Bronchial epithelial cell (primary cell): Measurements from ENCODE around the gene FHIT. TPM values are rescaled to one million over a fixed set of nuclear protein-coding genes. Genes with fewer than 3 reads are reported as not detected.
"Not testable (repeated sequence)": the region's sequence is repeated elsewhere in the genome, so short reads cannot be mapped to it uniquely, and the experiment has no call there.

Experiments used
- DNase-seq: peaks from one replicate; pipeline ENCODE4 v3.0.0-alpha.2; 2010; ENCODE audit warnings: low read depth
- FAIRE-seq: peaks from 2 replicates; lab custom pipeline; 2011; peaks lifted over from hg19 to GRCh38; lab: Jason Lieb, UNC
- H3K27me3 ChIP-seq: 2 replicates; pipeline ENCODE4 v1.5.1; 2011; ENCODE audit warnings: low read length; ENCODE audit not compliant: control insufficient read depth, insufficient read depth
- H3K36me3 ChIP-seq: 2 replicates; pipeline ENCODE4 v1.5.1; 2011; ENCODE audit warnings: low read length; ENCODE audit not compliant: control insufficient read depth, insufficient read depth
- H3K4me3 ChIP-seq: 2 replicates; pipeline ENCODE4 v1.5.1; 2011; ENCODE audit warnings: mild to moderate bottlenecking, low read depth, low read length, control low read depth
- CTCF ChIP-seq: IDR thresholded peaks from 2 replicates; pipeline ENCODE4 v1.5.1; 2011; ENCODE audit warnings: mild to moderate bottlenecking, moderate library complexity, low read length, control low read depth, inconsistent platforms; ENCODE audit not compliant: insufficient read depth, severe bottlenecking
- total RNA-seq: library from RNA; depleted of rRNA; stranded (reverse); fragments of >200 nt; gene quantifications from 2 replicates; pipeline ENCODE4 v1.2.1, GENCODE V29; 2014

Gene FHIT
- total RNA-seq, 1 donor from 2014 or later = 1.6 TPM

GRCh38 chr3:61066800-61067199, 184.5 kb downstream of the FHIT start:
- H3K36me3 ChIP-seq = no peaks in the 10 kb centered on the region
- no peak for TF ChIP-seq CTCF
- no peak overlapping the region for H3K4me3 ChIP-seq
- no peaks in the 10 kb centered on the region for H3K27me3 ChIP-seq
- DNase-seq = no peak
- FAIRE-seq = no peak

GRCh38 chr3:61066222-61066621, 185.0 kb downstream of the FHIT start:
- DNase-seq, H3K36me3 ChIP-seq, H3K27me3 ChIP-seq, H3K4me3 ChIP-seq, FAIRE-seq: not testable (repeated sequence)

DNA sequence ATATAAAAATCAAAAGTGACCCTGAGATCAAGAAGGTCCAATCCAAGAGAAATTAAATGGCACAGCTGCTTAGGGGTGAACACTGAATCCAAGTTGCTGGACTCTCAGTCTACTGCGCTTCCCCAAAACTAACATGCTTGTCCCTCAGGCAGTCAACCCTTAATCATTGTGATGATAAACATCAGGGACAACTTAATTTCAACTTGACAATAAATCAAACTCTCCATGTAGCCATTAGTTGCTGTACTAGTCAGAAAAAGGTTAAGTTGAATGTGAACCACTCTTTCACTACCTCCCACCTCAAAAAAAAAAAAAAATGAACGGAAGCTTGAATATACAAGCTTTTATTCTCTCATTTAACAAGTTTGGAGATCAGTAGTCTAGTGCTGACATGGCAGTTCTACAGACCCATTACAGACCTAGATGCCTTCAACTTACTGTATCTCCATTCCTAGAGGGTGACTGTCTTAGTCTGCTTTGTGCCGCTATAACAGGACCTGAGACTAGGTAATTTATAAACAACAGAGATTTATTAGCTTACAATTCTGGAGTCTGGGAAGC, 185.7 kb downstream of the FHIT start:
- Histone ChIP-seq H3K36me3 (no peaks in the 10 kb centered on the region), H3K4me3 (no peak overlapping the region), H3K27me3 (no peaks in the 10 kb centered on the region)
- no peak for TF ChIP-seq CTCF
- DNase-seq = no peak
- FAIRE-seq = no peak

GRCh38 chr3:61061092-61061723, 190.0 kb downstream of the FHIT start:
- no peaks in the 10 kb centered on the region for H3K36me3 ChIP-seq
- no peak overlapping the region for H3K4me3 ChIP-seq
- no peak for TF ChIP-seq CTCF
- DNase-seq (peak; percentile 7), FAIRE-seq (no peak)
- no peaks in the 10 kb centered on the region for H3K27me3 ChIP-seq

- Histone ChIP-seq H3K27me3 (no peaks in the 10 kb centered on the region), H3K4me3 (no peak overlapping the region), H3K36me3 (no peaks in the 10 kb centered on the region)
- FAIRE-seq (peak; percentile 40), DNase-seq (peak; percentile 32)
- TF ChIP-seq CTCF = no peak
Measured at GRCh38 chr3:61060411-61060861, 190.8 kb downstream of the FHIT start.

- no peaks in the 10 kb centered on the region for H3K36me3 ChIP-seq
- FAIRE-seq = no peak
- H3K27me3 ChIP-seq = no peaks in the 10 kb centered on the region
- TF ChIP-seq CTCF = no peak
- DNase-seq = no peak
- H3K4me3 ChIP-seq = no peak overlapping the region
Measured at GRCh38 chr3:61058836-61059235, 192.4 kb downstream of the FHIT start.
